H54 (cell line): ENCODE results near the gene CTSF.
"Not testable (repeated sequence)": the region's sequence is repeated elsewhere in the genome, so short reads cannot be mapped to it uniquely, and the experiment has no call there.

Source experiments
- DNase-seq: peaks from one replicate; pipeline ENCODE4 v3.0.0; 2011; ENCODE audit warnings: low spot score, mixed read lengths; ENCODE audit not compliant: insufficient read length
- FAIRE-seq: peaks from 3 replicates; lab custom pipeline; 2011; peaks lifted over from hg19 to GRCh38; lab: Jason Lieb, UNC
- POLR2A ChIP-seq: IDR thresholded peaks from 2 replicates; pipeline ENCODE4 v1.6.1; 2011; ENCODE audit warnings: low read depth, mild to moderate bottlenecking, low read length

CTSF gene

GRCh38 chr11:66557733-66558326, 10.6 kb downstream of the CTSF start:
- DNase-seq (no peak), FAIRE-seq (no peak)
- TF ChIP-seq POLR2A: no peak

DNA sequence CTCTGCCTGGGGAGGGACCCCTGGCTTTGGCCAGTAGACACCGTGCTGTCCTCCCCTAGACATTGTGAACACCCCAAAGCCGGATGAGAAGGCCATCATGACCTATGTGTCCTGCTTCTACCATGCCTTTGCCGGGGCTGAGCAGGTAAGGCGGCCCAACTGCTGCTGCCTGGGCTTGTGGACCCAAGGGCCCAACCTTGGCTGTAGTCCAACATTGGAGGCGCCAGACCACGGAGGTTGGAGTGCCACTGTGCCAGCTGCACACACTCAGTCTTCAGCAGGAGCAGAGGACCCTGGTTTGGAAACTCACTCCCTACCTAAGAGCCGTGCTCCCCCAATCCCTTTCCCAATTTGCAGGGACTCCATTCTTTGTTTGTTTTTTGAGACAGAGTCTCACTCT, 12.3 kb downstream of the CTSF start:
- FAIRE-seq: no peak
- DNase-seq: no peak
- TF ChIP-seq POLR2A: no peak

DNA sequence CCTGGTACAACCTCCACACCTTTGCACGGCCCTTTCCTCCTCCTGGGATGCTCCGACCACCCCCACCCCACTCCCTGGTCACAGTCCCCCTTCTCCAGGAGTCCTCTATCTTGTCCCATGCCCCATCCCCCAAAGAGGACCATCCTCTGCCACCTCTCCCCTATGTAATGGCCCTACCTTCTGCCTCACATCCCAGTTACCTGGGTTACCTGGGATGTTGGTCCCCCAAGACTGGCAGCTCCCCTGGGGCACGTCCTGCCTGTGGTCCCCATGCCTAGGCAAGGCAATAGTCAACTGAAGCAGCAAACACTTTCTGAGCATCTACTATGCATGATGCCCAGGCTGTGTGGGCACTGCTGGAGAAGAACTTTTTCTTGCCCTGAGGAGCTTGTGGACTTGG, 13.0 kb downstream of the CTSF start:
- no peak for DNase-seq
- FAIRE-seq: no peak
- no peak for TF ChIP-seq POLR2A

DNA sequence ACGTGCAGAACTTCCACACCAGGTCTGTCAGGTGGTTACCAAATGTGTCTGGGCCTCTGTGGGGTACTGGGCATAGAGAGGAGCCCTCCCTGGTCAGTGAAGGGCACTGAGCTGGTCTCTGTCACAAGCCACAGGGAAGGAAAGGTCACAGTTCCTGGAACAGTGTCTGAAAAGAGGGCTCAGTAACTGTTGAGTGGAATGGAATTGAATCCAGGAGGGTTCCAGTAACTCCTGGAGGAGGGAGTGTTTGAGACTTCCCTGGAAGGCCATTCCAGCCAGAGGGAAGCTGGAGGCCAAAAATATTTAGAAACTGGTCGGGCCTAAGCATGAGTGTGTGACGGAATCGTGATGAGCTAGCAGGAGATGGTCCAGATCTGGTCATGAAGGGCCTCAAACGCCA, 13.8 kb downstream of the CTSF start:
- FAIRE-seq (no peak), DNase-seq (no peak)
- TF ChIP-seq POLR2A: no peak

- no peak for TF ChIP-seq POLR2A
- DNase-seq (no peak), FAIRE-seq (no peak)
Measured at GRCh38 chr11:66550887-66551286, 17.5 kb downstream of the CTSF start.

DNA sequence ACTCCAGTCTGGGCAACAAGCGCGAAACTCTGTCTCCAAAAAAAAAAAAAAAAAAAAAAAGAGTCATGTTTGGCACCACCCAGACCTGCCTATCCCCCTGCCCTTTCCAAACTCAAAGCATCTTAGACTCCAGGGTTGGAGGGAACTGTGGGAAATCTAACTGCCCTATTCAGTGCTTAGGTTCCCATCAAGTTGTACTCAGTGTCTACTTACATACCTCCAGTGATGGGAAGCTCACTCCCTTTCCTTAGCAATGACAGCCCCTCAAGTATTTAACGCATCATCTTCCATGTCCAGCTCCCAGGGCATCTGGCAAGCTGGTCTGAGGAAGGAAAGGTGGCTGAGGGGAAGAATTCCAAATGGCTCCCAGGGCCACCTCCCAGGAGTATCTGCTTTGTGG, 18.7 kb downstream of the CTSF start:
- FAIRE-seq (no peak), DNase-seq (no peak)
- TF ChIP-seq POLR2A: no peak

DNA sequence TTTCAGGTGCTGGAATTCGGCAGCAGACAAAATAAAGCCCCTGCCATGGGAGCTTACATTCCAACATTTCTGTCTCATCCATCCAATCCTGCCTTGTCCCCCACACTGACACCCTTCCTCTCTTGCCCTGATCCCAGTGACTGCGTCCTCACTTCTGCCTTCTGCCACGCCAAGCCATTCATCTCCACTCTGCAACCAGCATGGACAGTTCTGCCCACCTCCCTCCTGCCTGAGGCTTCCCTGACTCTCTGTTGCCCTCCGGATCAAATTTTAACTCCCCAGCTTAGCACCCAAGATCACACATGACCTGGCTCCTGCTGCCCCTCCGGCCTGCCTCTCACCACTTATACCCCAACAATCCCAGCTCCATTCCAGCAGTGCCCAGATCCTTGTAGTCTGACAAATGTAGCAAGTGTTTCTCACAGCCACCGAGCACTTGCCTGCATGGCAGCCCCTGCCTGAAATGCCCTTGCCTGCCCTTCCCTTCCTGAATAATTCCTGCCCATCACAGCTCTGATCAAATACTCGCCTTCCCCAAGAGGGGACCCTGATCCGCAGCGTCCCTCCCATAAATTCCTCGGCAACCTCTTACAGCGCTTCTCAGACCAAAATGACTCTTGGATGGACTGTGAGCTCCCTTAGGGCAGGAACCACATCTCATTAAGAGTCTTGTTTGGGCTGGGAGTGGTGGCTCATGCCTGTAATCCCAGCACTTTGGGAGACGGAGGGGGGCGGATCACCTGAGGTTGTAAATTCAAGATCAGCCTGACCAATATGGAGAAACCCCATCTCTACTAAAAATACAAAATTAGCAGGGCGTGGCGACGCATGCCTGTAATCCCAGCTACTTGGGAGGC, 19.4 kb downstream of the CTSF start:
- FAIRE-seq (no peak), DNase-seq (no peak)
- no peak for TF ChIP-seq POLR2A

DNA sequence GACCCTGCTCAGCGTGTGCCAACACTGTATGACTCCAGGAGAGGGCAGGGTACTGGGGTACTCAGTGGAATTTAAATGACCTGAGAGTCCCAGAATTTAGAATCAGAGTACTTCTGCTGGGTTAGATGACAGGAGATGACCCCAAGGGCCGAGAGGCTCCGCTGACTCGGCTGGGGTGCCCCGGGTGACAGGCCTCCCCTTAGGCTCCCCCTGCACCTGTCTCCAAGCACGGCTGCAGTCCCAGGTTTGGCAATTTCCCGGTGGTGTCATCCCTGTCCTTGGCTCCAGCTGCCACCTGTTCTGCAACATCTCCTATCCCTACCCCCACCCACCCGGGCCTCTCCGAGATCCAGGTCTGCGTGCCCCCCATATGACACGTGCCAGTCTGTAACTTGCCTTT, 20.4 kb downstream of the CTSF start:
- DNase-seq (no peak), FAIRE-seq (no peak)
- no peak for TF ChIP-seq POLR2A

DNA sequence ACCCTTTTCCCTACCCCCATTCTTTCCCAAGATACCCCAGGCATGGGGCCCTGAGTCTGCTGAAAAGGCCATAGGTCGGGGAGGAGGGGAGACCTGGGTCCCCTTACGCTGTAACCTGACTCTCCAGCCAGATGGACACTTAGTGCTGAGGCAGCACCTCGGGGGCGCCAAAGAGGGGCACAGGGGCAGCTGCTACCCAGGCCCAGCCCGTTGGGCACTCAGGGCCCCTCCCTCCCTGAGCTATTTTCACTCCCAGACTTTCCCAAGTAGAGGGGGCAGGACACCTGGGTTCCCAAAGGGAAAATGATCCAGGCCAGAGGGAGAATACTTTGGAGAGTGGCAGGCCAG, 20.8 kb downstream of the CTSF start:
- no peak for TF ChIP-seq POLR2A
- FAIRE-seq (no peak), DNase-seq (no peak)

DNA sequence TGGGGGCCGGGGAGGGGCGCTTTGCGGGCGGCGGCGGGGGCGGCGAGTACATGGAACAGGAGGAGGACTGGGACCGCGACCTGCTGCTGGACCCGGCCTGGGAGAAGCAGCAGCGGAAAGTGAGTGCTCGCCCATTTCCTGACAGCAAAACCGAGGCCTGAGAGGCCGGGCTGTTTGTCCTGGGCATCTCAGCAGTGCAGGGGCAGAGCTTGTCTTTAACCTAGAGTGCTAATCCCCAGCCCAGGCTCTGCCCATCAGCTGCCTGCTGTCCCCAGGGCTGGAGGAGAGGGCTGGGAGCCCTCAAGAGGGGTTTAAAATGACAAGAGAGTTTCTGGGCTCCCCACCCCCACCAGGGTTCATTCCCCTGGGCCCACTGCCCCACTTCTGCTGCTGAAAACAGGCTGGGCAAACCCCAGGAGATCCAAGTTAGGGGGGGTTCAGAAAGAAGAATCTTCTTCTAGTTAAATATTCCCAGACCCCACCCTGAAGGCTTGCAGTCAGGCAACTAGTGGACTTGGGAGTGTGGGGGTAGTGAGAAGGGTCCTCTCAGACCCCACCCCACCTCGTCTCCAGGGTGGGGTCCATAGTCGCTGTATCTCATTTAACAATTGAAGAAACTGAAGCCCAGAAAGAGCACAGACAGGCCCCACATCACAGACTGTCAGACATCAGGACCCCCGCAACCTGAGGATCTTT, 21.3 kb downstream of the CTSF start:
- no peak for TF ChIP-seq POLR2A
- FAIRE-seq (no peak), DNase-seq (no peak)

GRCh38 chr11:66546368-66546965, 21.9 kb downstream of the CTSF start, which contains the start of gene ACTN3:
Gene ACTN3 (plus strand): TSS chr11:66546903. CDS start chr11:66546938, 35 bp downstream.
- TF ChIP-seq POLR2A: no peak
- FAIRE-seq (no peak), DNase-seq (no peak)

GRCh38 chr11:66545701-66546367, 22.6 kb downstream of the CTSF start, which contains the start of gene ZDHHC24:
Gene ZDHHC24 (minus strand): TSS chr11:66546048. CDS start chr11:66546003, 45 bp downstream.
- TF ChIP-seq POLR2A: peak; percentile 92
- DNase-seq (peak; percentile 99), FAIRE-seq (no peak)

DNA sequence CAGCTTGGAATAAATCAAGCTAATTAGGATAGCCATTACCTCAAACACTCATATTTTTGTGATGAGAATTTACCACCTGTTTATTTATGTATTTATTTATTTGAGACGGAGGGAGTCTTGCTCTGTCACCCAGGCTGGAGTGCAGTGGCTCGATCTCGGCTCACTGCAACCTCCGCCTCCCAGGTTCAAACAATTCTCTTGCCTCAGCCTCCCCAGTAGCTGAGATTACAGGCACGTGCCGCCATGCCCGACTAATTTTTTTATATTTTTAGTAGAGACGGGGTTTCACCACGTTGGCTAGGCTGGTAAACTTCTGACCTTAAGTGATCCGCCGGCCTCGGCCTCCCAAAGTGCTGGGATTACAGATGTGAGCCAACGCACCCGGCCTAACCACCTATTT, 23.5 kb downstream of the CTSF start:
- not testable (repeated sequence) for DNase-seq, FAIRE-seq
